ENCODE results near the gene UGT1A9.

DNA sequence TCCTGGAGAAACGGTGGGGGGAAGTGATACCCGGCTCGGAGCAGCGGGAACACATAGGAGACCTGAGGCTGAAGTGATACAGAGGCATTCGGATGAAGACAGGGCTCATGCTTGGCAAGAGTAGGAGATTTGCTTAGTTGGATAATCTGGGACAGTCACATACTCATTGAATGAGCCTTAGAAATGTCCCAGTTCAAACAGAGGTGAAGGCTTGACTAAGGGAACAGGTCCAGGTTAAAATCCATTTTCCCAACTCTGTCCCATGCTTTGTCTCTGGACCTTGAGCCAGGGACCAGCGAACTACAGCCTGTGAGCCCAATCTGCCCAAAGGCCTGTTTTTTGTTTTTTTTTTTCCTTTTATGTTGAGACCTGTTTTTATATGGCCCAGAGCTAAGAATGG, 22.3 kb downstream of the UGT1A9 start:
- TF ChIP-seq, protein P1, sequence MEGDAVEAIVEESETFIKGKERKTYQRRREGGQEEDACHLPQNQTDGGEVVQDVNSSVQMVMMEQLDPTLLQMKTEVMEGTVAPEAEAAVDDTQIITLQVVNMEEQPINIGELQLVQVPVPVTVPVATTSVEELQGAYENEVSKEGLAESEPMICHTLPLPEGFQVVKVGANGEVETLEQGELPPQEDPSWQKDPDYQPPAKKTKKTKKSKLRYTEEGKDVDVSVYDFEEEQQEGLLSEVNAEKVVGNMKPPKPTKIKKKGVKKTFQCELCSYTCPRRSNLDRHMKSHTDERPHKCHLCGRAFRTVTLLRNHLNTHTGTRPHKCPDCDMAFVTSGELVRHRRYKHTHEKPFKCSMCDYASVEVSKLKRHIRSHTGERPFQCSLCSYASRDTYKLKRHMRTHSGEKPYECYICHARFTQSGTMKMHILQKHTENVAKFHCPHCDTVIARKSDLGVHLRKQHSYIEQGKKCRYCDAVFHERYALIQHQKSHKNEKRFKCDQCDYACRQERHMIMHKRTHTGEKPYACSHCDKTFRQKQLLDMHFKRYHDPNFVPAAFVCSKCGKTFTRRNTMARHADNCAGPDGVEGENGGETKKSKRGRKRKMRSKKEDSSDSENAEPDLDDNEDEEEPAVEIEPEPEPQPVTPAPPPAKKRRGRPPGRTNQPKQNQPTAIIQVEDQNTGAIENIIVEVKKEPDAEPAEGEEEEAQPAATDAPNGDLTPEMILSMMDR (conservative IDR thresholded peaks at IDR 0.05) = no peak
- no peak for TF ChIP-seq EZH2 (IDR thresholded peaks at IDR 0.05; ENCODE audit: low read depth)

Data from PC-9 (cell line).